IPS-NIHi7 (cell line): Measurements from ENCODE around the gene EHF.
"Not testable (repeated sequence)": the region's sequence is repeated elsewhere in the genome, so short reads cannot be mapped to it uniquely, and the experiment has no call there.

Experiments used
- DNase-seq: peaks from one replicate; pipeline ENCODE4 v3.0.0; 2012; ENCODE audit warnings: mixed read lengths; ENCODE audit errors: extremely low spot score

Gene EHF

GRCh38 chr11:34668583-34669053 is 47.7 kb downstream of the EHF start:
- no peak for DNase-seq

GRCh38 chr11:34669458-34669857 is 48.6 kb downstream of the EHF start:
- DNase-seq: no peak

- no peak for DNase-seq
These were observed 50.2 kb downstream of the EHF start for GRCh38 chr11:34671117-34671516.

DNA sequence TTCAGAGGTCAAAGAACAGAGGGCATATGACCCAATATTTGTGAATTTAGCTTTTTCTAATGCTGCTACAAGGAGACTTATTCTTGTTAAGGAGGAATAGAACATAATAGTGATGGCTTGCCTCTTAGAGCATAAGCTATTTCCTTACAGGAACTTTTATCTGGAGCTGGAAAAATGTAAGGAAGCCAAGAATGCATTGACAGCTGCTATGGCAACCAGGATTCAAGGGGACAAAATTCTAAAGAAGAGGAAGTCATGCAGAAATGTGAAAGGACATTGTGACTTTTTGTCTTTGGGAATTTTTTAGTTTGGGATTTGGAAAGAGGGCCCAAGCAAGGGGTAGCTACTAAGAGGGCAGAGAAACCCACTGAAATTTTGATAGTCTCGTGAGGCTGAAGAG is 51.1 kb downstream of the EHF start:
- no peak for DNase-seq

DNA sequence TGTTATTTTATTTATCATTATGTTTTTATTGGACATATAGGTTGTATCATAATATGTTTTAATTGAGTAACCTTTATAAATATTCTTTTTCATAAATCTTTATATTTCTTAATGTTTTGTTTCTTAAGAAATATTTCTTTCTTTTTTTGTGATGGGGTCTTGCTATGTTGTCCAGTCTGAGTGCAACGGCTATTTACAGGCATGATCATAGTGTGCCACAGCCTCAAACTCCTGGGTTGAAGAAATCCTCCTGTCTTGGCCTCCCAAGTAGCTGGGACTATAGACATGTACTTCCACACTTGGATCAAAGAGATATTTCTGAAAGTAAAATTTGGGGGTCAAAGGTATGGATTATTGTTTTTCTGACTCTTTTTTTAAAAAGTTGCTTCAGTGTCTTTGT is 53.1 kb downstream of the EHF start:
- DNase-seq: no peak

DNA sequence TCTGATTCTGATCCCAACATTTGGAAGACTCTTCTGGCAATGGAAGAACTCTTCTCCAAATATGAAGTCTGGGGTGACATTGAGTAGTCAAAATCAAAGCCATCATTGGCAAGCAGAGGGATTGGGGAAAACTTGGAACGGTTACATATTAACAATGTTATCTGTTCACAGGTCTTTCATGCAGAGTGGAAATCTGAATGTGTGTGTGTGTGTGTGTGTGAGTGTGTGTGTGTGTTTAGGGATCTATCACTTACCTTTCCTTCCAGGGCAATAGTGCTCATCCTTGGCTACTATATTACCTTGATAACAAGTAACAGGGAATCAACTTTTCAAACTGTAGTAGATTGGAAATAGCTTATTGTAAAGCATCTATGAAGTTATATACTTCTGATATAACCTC is 55.3 kb downstream of the EHF start:
- DNase-seq: no peak

DNA sequence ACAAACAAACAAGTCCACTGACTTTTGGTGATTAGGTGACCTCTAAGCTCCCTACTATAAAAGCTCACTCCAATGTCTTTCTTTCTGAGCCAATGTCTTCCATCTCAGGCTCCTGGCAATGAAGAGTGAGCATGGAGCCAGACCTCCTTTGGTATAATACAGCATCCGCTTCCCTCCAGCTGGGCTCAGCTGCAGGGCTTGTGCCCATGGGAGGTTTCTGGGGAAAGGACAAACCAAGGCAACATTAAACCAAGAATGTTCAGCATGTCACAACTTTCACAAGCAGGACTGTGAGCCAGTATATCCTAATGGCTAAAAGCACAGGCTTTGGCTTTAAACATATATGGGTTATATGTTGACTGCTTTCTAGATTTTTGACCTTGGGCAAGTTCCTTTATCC is 58.8 kb downstream of the EHF start:
- no peak for DNase-seq

- no peak for DNase-seq
These were observed 59.3 kb downstream of the EHF start for GRCh38 chr11:34680206-34680605.

DNA sequence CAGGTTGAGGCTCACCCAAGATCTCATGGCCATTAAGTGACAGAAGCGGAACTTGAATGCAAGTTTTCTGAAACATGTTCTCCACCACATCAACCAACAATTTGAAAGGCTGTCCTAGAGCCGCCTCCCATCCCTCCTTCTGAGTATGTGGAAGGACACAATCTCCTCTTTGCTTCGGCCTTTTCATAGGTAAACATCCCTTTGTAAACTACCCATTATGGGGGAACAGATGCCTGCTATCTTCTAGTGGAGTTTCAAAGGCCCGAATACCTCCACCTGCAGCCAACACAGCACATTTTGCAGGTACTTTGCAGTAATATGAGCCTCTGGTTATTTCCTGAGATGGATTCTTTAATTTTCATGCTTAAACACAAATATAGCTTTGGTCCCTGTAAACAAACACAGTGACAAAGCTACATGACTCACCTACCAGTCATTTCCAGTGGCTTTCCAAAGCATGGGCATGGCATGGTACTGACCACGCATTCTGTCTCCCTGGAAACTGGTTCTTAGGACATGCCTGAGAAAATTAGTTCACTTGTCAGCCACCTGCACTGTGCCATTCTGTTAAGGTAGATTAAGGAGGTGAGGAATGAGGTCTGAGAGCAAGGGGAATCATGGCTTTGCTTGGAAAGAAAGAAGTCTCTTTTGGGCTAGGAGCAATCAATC is 60.2 kb downstream of the EHF start:
- DNase-seq: no peak

GRCh38 chr11:34682825-34683224 is 61.9 kb downstream of the EHF start:
- peak; percentile 38 for DNase-seq

- DNase-seq: no peak
These were observed 62.5 kb downstream of the EHF start for GRCh38 chr11:34683396-34683795.

- no peak for DNase-seq
These were observed 65.0 kb downstream of the EHF start for GRCh38 chr11:34685864-34686263.

DNA sequence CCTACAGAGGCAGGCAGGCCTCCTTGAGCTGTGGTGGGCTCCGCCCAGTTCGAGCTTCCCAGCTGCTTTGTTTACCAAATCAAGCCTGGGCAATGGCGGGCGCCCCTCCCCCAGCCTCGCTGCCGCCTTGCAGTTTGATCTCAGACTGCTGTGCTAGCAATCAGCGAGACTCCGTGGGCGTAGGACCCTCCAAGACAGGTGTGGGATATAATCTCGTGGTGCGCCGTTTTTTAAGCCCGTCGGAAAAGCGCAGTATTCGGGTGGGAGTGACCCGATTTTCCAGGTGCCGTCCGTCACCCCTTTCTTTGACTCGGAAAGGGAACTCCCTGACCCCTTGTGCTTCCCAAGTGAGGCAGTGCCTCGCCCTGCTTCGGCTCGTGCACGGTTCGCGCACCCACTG is 71.4 kb downstream of the EHF start:
- DNase-seq: not testable (repeated sequence)

GRCh38 chr11:34696862-34697261 is 76.0 kb downstream of the EHF start:
- DNase-seq: no peak

DNA sequence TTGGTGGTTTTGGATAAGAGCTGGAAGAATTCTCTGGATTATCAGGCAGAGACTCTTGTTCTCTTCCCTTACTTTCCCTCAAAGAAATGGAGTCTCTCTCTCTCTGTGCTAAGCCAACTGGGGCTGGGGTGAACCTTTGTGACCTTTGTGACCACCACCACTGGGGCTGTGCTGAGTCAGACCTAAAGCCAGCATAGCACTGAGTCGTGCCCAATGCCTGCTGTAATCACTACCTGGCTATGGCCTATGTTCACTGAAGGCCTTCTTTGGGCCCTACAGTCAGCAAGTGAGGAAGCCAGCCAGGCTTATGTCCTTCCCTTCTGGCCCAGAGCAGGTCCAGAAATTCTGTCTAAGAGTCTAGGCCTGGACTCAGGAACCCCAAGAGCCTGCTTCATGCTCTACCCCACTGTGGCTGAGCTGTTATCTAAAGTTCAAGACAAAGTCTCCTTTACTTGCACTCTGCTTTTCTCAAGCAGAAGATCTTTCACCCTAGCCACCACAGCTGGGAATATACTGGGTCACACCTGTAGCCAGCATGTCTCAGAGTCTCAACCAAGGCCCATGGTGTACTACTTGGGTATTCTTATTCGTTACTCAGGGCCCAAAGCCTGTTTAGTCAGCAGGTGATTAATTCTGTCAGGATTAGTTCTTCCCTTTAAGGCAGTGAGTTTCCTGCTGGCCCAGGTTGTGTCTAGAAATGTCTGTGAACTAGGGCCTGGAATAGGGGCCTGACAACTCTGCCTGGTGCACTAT is 86.0 kb downstream of the EHF start:
- no peak for DNase-seq

- DNase-seq: no peak
These were observed 86.6 kb downstream of the EHF start for GRCh38 chr11:34707462-34707840.
